CD14-positive monocyte (primary cell): Measurements from ENCODE around the gene SLC35F6. TPM values are rescaled to one million over a fixed set of nuclear protein-coding genes. Genes with fewer than 3 reads are reported as not detected.

Experiments
- DNase-seq, 3 donors: peaks; one replicate each; pipeline ENCODE4 v3.0.0-alpha.2; 2011 to 2022
- H2AFZ ChIP-seq: 2 replicates; pipeline ENCODE4 v1.6.0; 2012; ENCODE audit warnings: mild to moderate bottlenecking, low read depth, low read length, inconsistent platforms; ENCODE audit not compliant: insufficient read depth, poor library complexity, severe bottlenecking
- H3K27ac ChIP-seq, 2 donors: 1 replicate in 1 of 2; 2 replicates in 1 of 2; pipeline ENCODE4 v1.5.1; 2012 to 2013; ENCODE audit warnings: low read length in 2 of 2, control low read depth in 1 of 2, inconsistent platforms in 1 of 2, low read depth in 1 of 2, mild to moderate bottlenecking in 1 of 2
- H3K27me3 ChIP-seq, 2 donors: one replicate each; pipeline versions ENCODE4 v1.6.0 to v1.6.1; 2011 to 2013; ENCODE audit warnings: low read length in 2 of 2; ENCODE audit not compliant: control insufficient read depth in 2 of 2, insufficient read depth in 2 of 2
- H3K36me3 ChIP-seq, 2 donors: replicated peaks in 1 of 2; 1 replicate in 1 of 2; 2 replicates in 1 of 2; pipeline versions ENCODE4 v1.5.1 to v1.6.1; 2012 to 2013; ENCODE audit warnings: low read length in 2 of 2, control low read depth in 1 of 2, inconsistent platforms in 1 of 2, mild to moderate bottlenecking in 1 of 2; ENCODE audit not compliant: insufficient read depth in 2 of 2, control insufficient read depth in 1 of 2
- H3K4me1 ChIP-seq, 2 donors: 1 replicate in 1 of 2; 2 replicates in 1 of 2; pipeline versions ENCODE4 v1.5.1 to v1.6.1; 2012 to 2013; ENCODE audit warnings: low read length in 2 of 2, control low read depth in 1 of 2, inconsistent platforms in 1 of 2, mild to moderate bottlenecking in 1 of 2, moderate library complexity in 1 of 2; ENCODE audit not compliant: insufficient read depth in 2 of 2, control insufficient read depth in 1 of 2
- H3K4me2 ChIP-seq: replicated peaks from 2 replicates; pipeline ENCODE3; 2012; ENCODE audit warnings: low read length, moderate library complexity, mild to moderate bottlenecking; ENCODE audit not compliant: poor library complexity, severe bottlenecking; ENCODE audit errors: extremely low read depth
- H3K4me3 ChIP-seq, 3 experiments: fragments of 200-600 bp in 1 of 3; sonication (generic) in 1 of 3; replicated peaks in 1 of 3; 1 replicate in 2 of 3; 2 replicates in 1 of 3; pipeline ENCODE4 v1.5.1; 2011 to 2013; ENCODE audit warnings: low read length in 3 of 3, mild to moderate bottlenecking in 3 of 3, control low read depth in 2 of 3, low read depth in 2 of 3, inconsistent platforms in 1 of 3, moderate library complexity in 1 of 3
- H3K79me2 ChIP-seq: 2 replicates; pipeline ENCODE4 v1.6.0; 2012; ENCODE audit warnings: mild to moderate bottlenecking, control low read depth, inconsistent platforms, low read length, moderate library complexity; ENCODE audit not compliant: insufficient read depth
- H3K9ac ChIP-seq: 2 replicates; pipeline ENCODE4 v1.6.0; 2017; ENCODE audit warnings: low read length, mild to moderate bottlenecking; ENCODE audit not compliant: insufficient read depth, poor library complexity, severe bottlenecking
- H3K9me3 ChIP-seq, 2 donors: replicated peaks in 1 of 2; 1 replicate in 1 of 2; 2 replicates in 1 of 2; pipeline versions ENCODE4 v1.5.1 to v1.6.1; 2012 to 2013; ENCODE audit warnings: low read length in 2 of 2, control low read depth in 1 of 2; ENCODE audit not compliant: control insufficient read depth in 1 of 2, insufficient read depth in 1 of 2
- H4K20me1 ChIP-seq: 2 replicates; pipeline ENCODE4 v1.6.0; 2012; ENCODE audit warnings: mild to moderate bottlenecking, low read length, control low read depth, moderate library complexity; ENCODE audit not compliant: insufficient read depth
- H3K27ac Mint-ChIP-seq, 7 donors: one replicate each; pipeline ENCODE4 v1.8.0; 2020; ENCODE audit warnings: mild to moderate bottlenecking in 7 of 7, mixed read lengths in 7 of 7, moderate library complexity in 6 of 7, inconsistent platforms in 2 of 7
- H3K27me3 Mint-ChIP-seq, 3 donors: one replicate each; pipeline ENCODE4 v1.8.0; 2021 to 2022; ENCODE audit warnings: low read depth in 3 of 3, mild to moderate bottlenecking in 3 of 3, mixed read lengths in 3 of 3, moderate library complexity in 3 of 3, inconsistent platforms in 1 of 3
- H3K36me3 Mint-ChIP-seq, 2 donors: one replicate each; pipeline ENCODE4 v1.8.0; 2020; ENCODE audit warnings: mixed read lengths in 2 of 2, inconsistent platforms in 1 of 2, mild to moderate bottlenecking in 1 of 2
- H3K4me1 Mint-ChIP-seq: one replicate; pipeline ENCODE4 v1.8.0; 2020; ENCODE audit warnings: mild to moderate bottlenecking, mixed read lengths
- H3K4me3 Mint-ChIP-seq, 2 donors: one replicate each; pipeline ENCODE4 v1.8.0; 2020; ENCODE audit warnings: mild to moderate bottlenecking in 2 of 2, mixed read lengths in 2 of 2, moderate library complexity in 1 of 2
- H3K9me3 Mint-ChIP-seq, 7 donors: one replicate each; pipeline ENCODE4 v1.8.0; 2020 to 2022; ENCODE audit warnings: mixed read lengths in 7 of 7, mild to moderate bottlenecking in 6 of 7, moderate library complexity in 6 of 7, inconsistent platforms in 2 of 7
- WGBS: methylation state at CpG from one replicate; pipeline ENCODE4 v1.1.5; 2013; ENCODE audit warnings: missing lambda C conversion rate; ENCODE audit not compliant: insufficient coverage; 5-methylcytosine and 5-hydroxymethylcytosine counted together
- intact Hi-C, 2 donors: fragments of 100-400 bp; cut with micrococcal nuclease; formaldehyde crosslinking; loops; one replicate each; pipeline versions ENCODE4 v1.15.0 to v1.15.1; 2023
- polyA plus RNA-seq, 3 donors: library from polyadenylated mRNA; depleted of rRNA in 1 of 3; unstranded in 2 of 3; stranded (reverse) in 1 of 3; fragments of 300-500 nt in 2 of 3; fragments of >200 nt in 1 of 3; fragmentation: Illumina TruSeq in 2 of 3; gene quantifications; 1 replicate in 2 of 3; 2 replicates in 1 of 3; pipeline ENCODE4 v1.2.3, GENCODE V29; 2012 to 2021
- TF ChIP-seq, protein P1 (sequence below): fragments of 200-600 bp; IDR thresholded peaks from one replicate; pipeline ENCODE4 v1.8.0; 2022; ENCODE audit warnings: antibody characterized with exemption, mild to moderate bottlenecking

The SLC35F6 gene
- polyA plus RNA-seq, 3 donors, result 11.3 to 22.2 (median 15.1) TPM

DNA sequence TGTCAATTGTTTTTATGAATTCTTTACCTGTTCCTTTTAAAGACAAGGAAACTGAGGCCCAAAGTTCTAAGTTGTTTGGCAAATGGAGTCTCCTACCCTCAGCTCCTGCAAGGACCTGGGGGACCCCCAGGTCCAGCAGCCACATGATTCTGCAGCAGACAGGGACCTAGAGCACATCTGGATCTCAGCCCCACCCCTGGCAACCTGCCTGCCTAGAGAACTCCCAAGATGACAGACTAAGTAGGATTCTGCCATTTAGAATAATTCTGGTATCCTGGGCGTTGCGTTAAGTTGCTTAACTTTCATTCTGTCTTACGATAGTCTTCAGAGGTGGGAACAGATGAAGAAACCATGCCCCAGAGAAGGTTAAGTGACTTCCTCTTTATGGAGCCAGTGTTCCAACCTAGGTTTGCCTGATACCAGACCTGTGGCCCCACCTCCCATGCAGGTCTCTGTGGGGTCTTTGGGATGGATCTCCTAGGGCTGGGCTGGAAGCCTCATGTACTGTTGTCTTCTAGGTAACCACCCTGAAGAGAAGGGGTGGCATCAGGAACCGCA is 16.2 kb downstream of the SLC35F6 start:
- intact Hi-C loops, result loop anchor here in 1 of 2 donors (10.0 kb wide), 1 partner anchor 905 kb away; the partner anchor contains the start of gene ASXL2
- Mint-ChIP-seq H3K4me1 (peaks cover 28% of the 10 kb centered on the region), H3K27me3 (no peaks in the 10 kb centered on the region), H3K4me3 (no peak overlapping the region), H3K27ac (peak overlapping the region in 2 of 7 donors; percentile 9 to 37), H3K36me3 (peaks cover 56 to 61% of the 10 kb centered on the region in 2 donors), H3K9me3 (peaks cover 0 to 7% (median 4%) of the 10 kb centered on the region in 7 donors)
- Histone ChIP-seq H3K4me1 (peaks cover 12 to 18% of the 10 kb centered on the region in 2 donors), H3K4me3 (no peak overlapping the region), H4K20me1 (peaks cover 28% of the 10 kb centered on the region), H3K36me3 (peaks cover 53 to 63% of the 10 kb centered on the region in 2 donors), H3K79me2 (no peaks in the 10 kb centered on the region), H3K9me3 (peaks cover 0 to 8% of the 10 kb centered on the region in 2 donors), H3K27me3 (no peaks in the 10 kb centered on the region), H3K9ac (no peak overlapping the region), H2AFZ (no peak overlapping the region), H3K4me2 (no peak overlapping the region), H3K27ac (peak overlapping the region in 1 of 2 donors; percentile 49)
- TF ChIP-seq, protein P1, sequence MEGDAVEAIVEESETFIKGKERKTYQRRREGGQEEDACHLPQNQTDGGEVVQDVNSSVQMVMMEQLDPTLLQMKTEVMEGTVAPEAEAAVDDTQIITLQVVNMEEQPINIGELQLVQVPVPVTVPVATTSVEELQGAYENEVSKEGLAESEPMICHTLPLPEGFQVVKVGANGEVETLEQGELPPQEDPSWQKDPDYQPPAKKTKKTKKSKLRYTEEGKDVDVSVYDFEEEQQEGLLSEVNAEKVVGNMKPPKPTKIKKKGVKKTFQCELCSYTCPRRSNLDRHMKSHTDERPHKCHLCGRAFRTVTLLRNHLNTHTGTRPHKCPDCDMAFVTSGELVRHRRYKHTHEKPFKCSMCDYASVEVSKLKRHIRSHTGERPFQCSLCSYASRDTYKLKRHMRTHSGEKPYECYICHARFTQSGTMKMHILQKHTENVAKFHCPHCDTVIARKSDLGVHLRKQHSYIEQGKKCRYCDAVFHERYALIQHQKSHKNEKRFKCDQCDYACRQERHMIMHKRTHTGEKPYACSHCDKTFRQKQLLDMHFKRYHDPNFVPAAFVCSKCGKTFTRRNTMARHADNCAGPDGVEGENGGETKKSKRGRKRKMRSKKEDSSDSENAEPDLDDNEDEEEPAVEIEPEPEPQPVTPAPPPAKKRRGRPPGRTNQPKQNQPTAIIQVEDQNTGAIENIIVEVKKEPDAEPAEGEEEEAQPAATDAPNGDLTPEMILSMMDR, result no peak
- DNase-seq, result no peak
- WGBS, result 31% methylated on average over 4 of the region's 4 CpGs

GRCh38 chr2:26782876-26783704 is 19.0 kb downstream of the SLC35F6 start:
- H3K4me2 ChIP-seq, result no peak overlapping the region
- WGBS, result 90% methylated on average over 4 of the region's 12 CpGs
- peaks cover 27 to 41% of the 10 kb centered on the region in 2 donors for H3K4me1 ChIP-seq
- no peaks in the 10 kb centered on the region for H3K27me3 ChIP-seq
- Mint-ChIP-seq H3K4me3 (no peak overlapping the region), H3K36me3 (peaks cover 28 to 33% of the 10 kb centered on the region in 2 donors), H3K27me3 (peaks cover 0 to 2% (median 0%) of the 10 kb centered on the region in 3 donors), H3K27ac (no peak overlapping the region), H3K9me3 (peaks cover 0 to 7% (median 4%) of the 10 kb centered on the region in 7 donors), H3K4me1 (peaks cover 46% of the 10 kb centered on the region)
- H3K79me2 ChIP-seq, result peaks cover 22% of the 10 kb centered on the region
- peaks cover 0 to 8% of the 10 kb centered on the region in 2 donors for H3K9me3 ChIP-seq
- no peak overlapping the region for H3K27ac ChIP-seq
- no peak overlapping the region for H3K4me3 ChIP-seq
- intact Hi-C loops, result loop anchor here in 1 of 2 donors (10.0 kb wide), 1 partner anchor 908 kb away; the partner anchor contains the start of gene ASXL2
- peaks cover 26 to 35% of the 10 kb centered on the region in 2 donors for H3K36me3 ChIP-seq
- H2AFZ ChIP-seq, result no peak overlapping the region
- DNase-seq, result no peak
- no peak overlapping the region for H3K9ac ChIP-seq
- peaks cover 6% of the 10 kb centered on the region for H4K20me1 ChIP-seq
- TF ChIP-seq, protein P1, result no peak
